BLaER1 treated with 17β-estradiol and CSF1 and Interleukin-3, amounts not matched to agents 10 nM and 100 nM (cell line): Measurements from ENCODE around the gene SFMBT2.

Source experiments
- H3K27ac ChIP-seq, 11 experiments: shearing (Covaris generic); formaldehyde crosslinking; 2 replicates each; pipeline ENCODE4 v1.8.1; 2022
- H3K27me3 ChIP-seq, 11 experiments: shearing (Covaris generic); formaldehyde crosslinking; 2 replicates each; pipeline ENCODE4 v1.8.1; 2022
- H3K36me3 ChIP-seq, 11 experiments: shearing (Covaris generic); formaldehyde crosslinking; 2 replicates each; pipeline ENCODE4 v1.8.1; 2022
- H3K4me1 ChIP-seq, 10 experiments: shearing (Covaris generic); formaldehyde crosslinking; 2 replicates each; pipeline ENCODE4 v1.8.1; 2022
- H3K4me2 ChIP-seq, 11 experiments: shearing (Covaris generic); formaldehyde crosslinking; 2 replicates each; pipeline ENCODE4 v1.8.1; 2022
- H3K4me3 ChIP-seq, 10 experiments: shearing (Covaris generic); formaldehyde crosslinking; 2 replicates each; pipeline ENCODE4 v1.8.1; 2022
- H3K9ac ChIP-seq, 11 experiments: shearing (Covaris generic); formaldehyde crosslinking; 2 replicates each; pipeline ENCODE4 v1.8.1; 2022
- H3K9me3 ChIP-seq, 11 experiments: shearing (Covaris generic); formaldehyde crosslinking; replicated peaks in 1 of 11; 2 replicates each; pipeline ENCODE4 v1.8.1; 2022
- H4K20me1 ChIP-seq, 11 experiments: shearing (Covaris generic); formaldehyde crosslinking; 2 replicates each; pipeline ENCODE4 v1.8.1; 2022
- Cebpa-rat ChIP-seq, 11 experiments: shearing (Covaris generic); IDR thresholded peaks; 2 replicates each; pipeline ENCODE4 v1.8.1; 2022

Gene SFMBT2

GRCh38 chr10:7260912-7261311 is 149.9 kb downstream of the SFMBT2 start:
- H3K36me3 ChIP-seq: peaks cover 0 to 38% (median 24%) of the 10 kb centered on the region in 11 experiments; a peak in 12 of 22 replicates
- H3K4me3 ChIP-seq: peak overlapping the region in 1 of 10 experiments; percentile 3; a peak in 1 of 20 replicates
- H3K4me1 ChIP-seq: peaks cover 73 to 99% (median 98%) of the 10 kb centered on the region in 10 experiments
- peak overlapping the region in 10 of 11 experiments; percentile 18 to 98 (median 94); a peak in 18 of 22 replicates for H3K27ac ChIP-seq
- H3K27me3 ChIP-seq: no peaks in the 10 kb centered on the region
- H3K9me3 ChIP-seq: peaks cover 0 to 9% (median 0%) of the 10 kb centered on the region in 11 experiments; a peak in 3 of 22 replicates
- TF ChIP-seq Cebpa-rat (IDR thresholded peaks at IDR 0.05): peak in 3 of 11 experiments; percentile 0 to 63 (median 4); a peak in 1 of 22 replicates
- peak overlapping the region in 7 of 11 experiments; percentile 67 to 84 (median 76); a peak in 15 of 22 replicates for H3K9ac ChIP-seq
- H3K4me2 ChIP-seq: peak overlapping the region; percentile 39 to 99 (median 87); a peak in 21 of 22 replicates
- H4K20me1 ChIP-seq: no peaks in the 10 kb centered on the region

- H3K36me3 ChIP-seq: peaks cover 0 to 38% (median 24%) of the 10 kb centered on the region in 11 experiments; a peak in 12 of 22 replicates
Measured at GRCh38 chr10:7260412-7260900, 150.4 kb downstream of the SFMBT2 start.

GRCh38 chr10:7258948-7259523 is 151.8 kb downstream of the SFMBT2 start:
- Histone ChIP-seq H3K4me1 (peaks cover 67 to 99% (median 96%) of the 10 kb centered on the region in 10 experiments), H3K27me3 (no peaks in the 10 kb centered on the region), H3K36me3 (peaks cover 0 to 47% (median 34%) of the 10 kb centered on the region in 11 experiments; a peak in 13 of 22 replicates), H3K4me3 (peak overlapping the region in 7 of 10 experiments; percentile 7 to 56 (median 50); a peak in 13 of 20 replicates), H3K9me3 (peaks cover 0 to 12% (median 0%) of the 10 kb centered on the region in 11 experiments; a peak in 5 of 22 replicates), H3K4me2 (peak overlapping the region; percentile 65 to 99 (median 94)), H3K27ac (peak overlapping the region in 10 of 11 experiments; percentile 1 to 98 (median 94); a peak in 19 of 22 replicates), H4K20me1 (no peaks in the 10 kb centered on the region), H3K9ac (peak overlapping the region; percentile 7 to 86 (median 75); a peak in 20 of 22 replicates)
- no peak for TF ChIP-seq Cebpa-rat (IDR thresholded peaks at IDR 0.05)

More at GRCh38 chr10:7260412-7260900, 150.4 kb downstream of the SFMBT2 start:
- peak overlapping the region in 10 of 11 experiments; percentile 1 to 98 (median 94); a peak in 19 of 22 replicates for H3K27ac ChIP-seq
- peak in 7 of 11 experiments; percentile 24 to 99 (median 91); a peak in 14 of 22 replicates for TF ChIP-seq Cebpa-rat (IDR thresholded peaks at IDR 0.05)
- H3K4me3 ChIP-seq: peak overlapping the region in 5 of 10 experiments; percentile 49 to 56 (median 50); a peak in 3 of 20 replicates
- no peaks in the 10 kb centered on the region for H3K27me3 ChIP-seq
- peaks cover 0 to 9% (median 0%) of the 10 kb centered on the region in 11 experiments; a peak in 3 of 22 replicates for H3K9me3 ChIP-seq
- peaks cover 73 to 99% (median 98%) of the 10 kb centered on the region in 10 experiments for H3K4me1 ChIP-seq
- peak overlapping the region in 9 of 11 experiments; percentile 43 to 86 (median 76); a peak in 17 of 22 replicates for H3K9ac ChIP-seq
- peak overlapping the region; percentile 65 to 99 (median 94) for H3K4me2 ChIP-seq
- H4K20me1 ChIP-seq: no peaks in the 10 kb centered on the region

GRCh38 chr10:7255517-7255916 is 155.3 kb downstream of the SFMBT2 start:
- no peak overlapping the region for H3K4me3 ChIP-seq
- H3K4me1 ChIP-seq: peaks cover 77 to 98% (median 90%) of the 10 kb centered on the region in 10 experiments
- TF ChIP-seq Cebpa-rat (IDR thresholded peaks at IDR 0.05): 0 out of 22 replicates have a peak, but pooled peaks of 2 of the 11 experiments have one; percentile 17 to 30
- peak overlapping the region in 10 of 11 experiments; percentile 32 to 84 (median 68); a peak in 19 of 22 replicates for H3K9ac ChIP-seq
- H3K9me3 ChIP-seq: peaks cover 0 to 38% (median 14%) of the 10 kb centered on the region in 11 experiments; a peak in 16 of 22 replicates
- peak overlapping the region; percentile 67 to 95 (median 82) for H3K4me2 ChIP-seq
- H3K27ac ChIP-seq: peak overlapping the region in 10 of 11 experiments; percentile 30 to 98 (median 94); a peak in 19 of 22 replicates
- H3K27me3 ChIP-seq: no peaks in the 10 kb centered on the region
- H3K36me3 ChIP-seq: peaks cover 0 to 59% (median 44%) of the 10 kb centered on the region in 11 experiments; a peak in 16 of 22 replicates
- H4K20me1 ChIP-seq: no peaks in the 10 kb centered on the region

- peak overlapping the region in 10 of 11 experiments; percentile 22 to 98 (median 82); a peak in 19 of 22 replicates for H3K27ac ChIP-seq
- TF ChIP-seq Cebpa-rat (IDR thresholded peaks at IDR 0.05): no peak
- H3K4me2 ChIP-seq: peak overlapping the region; percentile 40 to 76 (median 62)
- no peaks in the 10 kb centered on the region for H3K27me3 ChIP-seq
- H3K36me3 ChIP-seq: peaks cover 13 to 83% (median 74%) of the 10 kb centered on the region in 11 experiments; a peak in 21 of 22 replicates
- no peaks in the 10 kb centered on the region for H4K20me1 ChIP-seq
- peaks cover 0 to 46% (median 22%) of the 10 kb centered on the region in 11 experiments; a peak in 16 of 22 replicates for H3K9me3 ChIP-seq
- H3K4me1 ChIP-seq: peaks cover 45 to 82% (median 66%) of the 10 kb centered on the region in 10 experiments
- peak overlapping the region in 2 of 10 experiments; percentile 1 to 7; a peak in 3 of 20 replicates for H3K4me3 ChIP-seq
- H3K9ac ChIP-seq: peak overlapping the region in 9 of 11 experiments; percentile 16 to 72 (median 52); a peak in 13 of 22 replicates
Measured at GRCh38 chr10:7251696-7252465, 159.0 kb downstream of the SFMBT2 start.

GRCh38 chr10:7250236-7250635 is 160.6 kb downstream of the SFMBT2 start:
- peak overlapping the region in 8 of 11 experiments; percentile 40 to 72 (median 53); a peak in 9 of 22 replicates for H3K9ac ChIP-seq
- H3K4me3 ChIP-seq: no peak overlapping the region; a peak in 1 of 20 replicates
- H3K27me3 ChIP-seq: no peaks in the 10 kb centered on the region
- peak overlapping the region in 10 of 11 experiments; percentile 10 to 98 (median 82); a peak in 18 of 22 replicates for H3K27ac ChIP-seq
- H4K20me1 ChIP-seq: no peaks in the 10 kb centered on the region
- peak overlapping the region in 10 of 11 experiments; percentile 7 to 76 (median 63); a peak in 16 of 22 replicates for H3K4me2 ChIP-seq
- peaks cover 29 to 70% (median 53%) of the 10 kb centered on the region in 10 experiments for H3K4me1 ChIP-seq
- no peak for TF ChIP-seq Cebpa-rat (IDR thresholded peaks at IDR 0.05)
- peaks cover 13 to 100% (median 89%) of the 10 kb centered on the region in 11 experiments; a peak in 21 of 22 replicates for H3K36me3 ChIP-seq
- H3K9me3 ChIP-seq: peaks cover 0 to 46% (median 22%) of the 10 kb centered on the region in 11 experiments; a peak in 16 of 22 replicates

- Histone ChIP-seq H3K27me3 (no peaks in the 10 kb centered on the region), H3K4me3 (no peak overlapping the region), H3K9ac (peak overlapping the region in 1 of 11 experiments; percentile 0; a peak in 1 of 22 replicates), H3K36me3 (peaks cover 13 to 99% (median 84%) of the 10 kb centered on the region in 11 experiments; a peak in 21 of 22 replicates), H3K9me3 (peaks cover 0 to 38% (median 22%) of the 10 kb centered on the region in 11 experiments; a peak in 16 of 22 replicates), H3K27ac (peak overlapping the region in 8 of 11 experiments; percentile 6 to 98 (median 88); a peak in 14 of 22 replicates), H4K20me1 (no peaks in the 10 kb centered on the region), H3K4me1 (peaks cover 35 to 71% (median 57%) of the 10 kb centered on the region in 10 experiments), H3K4me2 (no peak overlapping the region; a peak in 1 of 22 replicates)
- no peak for TF ChIP-seq Cebpa-rat (IDR thresholded peaks at IDR 0.05)
Measured at GRCh38 chr10:7248585-7249164, 162.2 kb downstream of the SFMBT2 start.
